GM21786 (cell line): ENCODE data around the gene SBK2.

Experiments
- ATAC-seq: cut with Tn5 transposase; IDR thresholded peaks from one replicate; pipeline ENCODE4 v1.9.1; 2021; ENCODE audit not compliant: unreplicated experiment

SBK2 gene

DNA sequence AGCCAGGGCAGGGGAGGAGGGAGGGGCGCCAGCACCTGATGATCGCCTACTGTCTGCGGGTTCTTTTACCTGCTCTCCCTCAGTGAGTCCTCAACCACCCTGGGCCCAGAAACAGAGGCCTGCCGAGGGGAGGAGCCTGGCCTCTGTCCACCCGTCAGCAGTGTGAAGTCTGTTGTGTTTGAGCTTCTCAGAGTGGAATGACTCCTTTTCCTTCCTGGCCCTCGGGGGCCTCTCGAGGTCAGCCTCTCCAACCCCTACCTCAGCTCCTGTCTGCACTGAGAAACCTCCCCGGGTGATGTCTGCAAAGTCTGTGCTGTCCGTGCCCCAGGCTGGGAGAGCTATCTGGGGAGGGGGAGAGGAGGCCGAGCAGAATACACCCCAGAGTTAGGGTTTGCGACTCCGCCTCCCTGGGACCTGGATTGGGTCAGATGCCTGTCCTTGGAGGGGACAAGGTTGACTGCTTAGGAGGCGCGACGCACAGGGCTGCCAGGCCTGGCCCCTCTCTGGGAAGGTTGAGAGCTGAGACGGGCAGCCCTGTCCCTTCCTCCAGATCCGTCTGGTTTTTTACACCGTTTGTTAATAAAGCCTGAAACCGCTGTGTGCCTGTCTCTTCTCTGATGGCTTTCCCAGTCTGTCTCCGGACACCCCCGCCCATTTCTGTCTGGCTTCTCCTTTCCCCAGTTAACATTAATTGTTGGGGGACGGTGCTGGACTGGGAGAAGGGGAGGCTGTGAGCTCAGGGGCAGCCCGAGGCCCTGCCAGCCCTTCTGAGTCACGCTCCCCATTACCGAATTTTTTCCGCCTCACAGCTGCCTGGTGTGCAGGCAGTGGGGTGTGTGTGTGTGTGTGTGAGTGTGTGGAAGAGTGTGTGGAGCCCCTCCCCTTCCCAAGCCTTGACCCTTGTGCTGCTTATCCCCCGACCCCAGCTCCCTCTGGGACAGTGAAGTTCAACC, 49.7 kb downstream of the SBK2 start:
- ATAC-seq = no peak

DNA sequence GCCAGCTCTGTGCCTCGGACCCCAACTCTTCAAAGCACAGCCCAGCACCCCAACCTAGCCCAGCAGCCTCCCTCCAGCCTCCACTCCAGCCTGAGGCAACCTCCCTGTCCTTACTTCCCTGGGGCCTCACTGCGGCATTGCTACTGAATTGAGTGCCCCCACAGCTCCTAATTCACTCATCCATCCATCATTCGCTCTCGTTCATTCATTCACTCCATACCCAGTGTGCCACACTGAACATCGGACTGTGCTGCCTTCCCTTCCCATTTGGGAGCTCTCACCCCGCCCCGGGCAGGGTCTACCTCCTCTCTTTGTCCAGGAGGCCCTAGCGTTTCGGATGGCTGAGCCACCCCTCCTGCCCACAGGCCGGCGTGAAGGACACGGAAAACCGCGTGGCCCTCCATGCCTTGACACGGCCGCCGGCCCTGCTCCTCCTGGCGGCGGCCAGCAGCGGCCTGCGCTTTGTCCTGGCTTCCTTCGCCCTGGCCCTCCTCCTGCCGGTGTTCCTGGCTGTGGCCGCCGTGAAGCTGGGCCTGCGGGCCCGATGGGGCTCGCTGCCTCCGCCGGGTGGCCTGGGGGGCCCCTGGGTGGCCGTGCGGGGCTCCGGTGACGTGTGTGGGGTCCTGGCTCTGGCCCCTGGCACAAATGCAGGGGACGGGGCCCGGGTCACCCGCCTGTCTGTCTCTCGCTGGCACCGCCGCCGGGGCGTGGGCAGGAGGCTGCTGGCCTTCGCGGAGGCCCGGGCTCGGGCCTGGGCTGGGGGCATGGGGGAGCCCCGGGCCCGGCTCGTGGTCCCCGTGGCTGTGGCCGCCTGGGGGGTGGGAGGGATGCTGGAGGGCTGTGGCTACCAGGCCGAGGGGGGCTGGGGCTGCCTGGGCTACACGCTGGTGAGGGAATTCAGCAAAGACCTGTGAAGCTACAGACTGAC, 50.6 kb downstream of the SBK2 start:
- no peak for ATAC-seq

DNA sequence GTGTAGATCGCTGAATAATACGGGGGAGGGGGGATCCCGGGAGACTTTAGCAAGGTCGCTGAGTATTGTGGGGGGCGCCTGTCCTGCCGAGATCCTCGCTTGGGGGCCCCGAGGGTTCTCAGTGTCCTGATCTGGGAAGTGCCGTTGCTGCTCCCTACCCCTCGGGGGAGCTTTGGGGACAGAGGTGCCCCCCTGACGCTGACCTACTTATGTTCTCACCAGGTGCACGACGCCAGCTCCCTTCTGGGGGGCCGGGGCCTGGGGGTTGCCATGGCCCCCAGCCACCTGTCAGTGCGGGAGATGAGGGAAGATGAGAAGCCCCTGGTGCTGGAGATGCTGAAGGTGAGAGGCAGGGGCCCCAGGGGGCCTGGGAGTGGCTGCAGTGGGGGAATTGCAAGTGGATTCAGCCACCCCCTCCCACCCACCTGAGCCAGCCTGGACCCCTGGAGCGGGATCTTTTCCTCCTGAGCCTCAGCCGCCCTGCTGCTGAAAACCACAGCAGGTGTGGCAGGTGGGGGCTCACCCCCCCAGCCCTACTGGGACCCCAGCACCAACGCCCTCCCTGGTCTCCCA, 51.4 kb downstream of the SBK2 start:
- ATAC-seq = no peak

DNA sequence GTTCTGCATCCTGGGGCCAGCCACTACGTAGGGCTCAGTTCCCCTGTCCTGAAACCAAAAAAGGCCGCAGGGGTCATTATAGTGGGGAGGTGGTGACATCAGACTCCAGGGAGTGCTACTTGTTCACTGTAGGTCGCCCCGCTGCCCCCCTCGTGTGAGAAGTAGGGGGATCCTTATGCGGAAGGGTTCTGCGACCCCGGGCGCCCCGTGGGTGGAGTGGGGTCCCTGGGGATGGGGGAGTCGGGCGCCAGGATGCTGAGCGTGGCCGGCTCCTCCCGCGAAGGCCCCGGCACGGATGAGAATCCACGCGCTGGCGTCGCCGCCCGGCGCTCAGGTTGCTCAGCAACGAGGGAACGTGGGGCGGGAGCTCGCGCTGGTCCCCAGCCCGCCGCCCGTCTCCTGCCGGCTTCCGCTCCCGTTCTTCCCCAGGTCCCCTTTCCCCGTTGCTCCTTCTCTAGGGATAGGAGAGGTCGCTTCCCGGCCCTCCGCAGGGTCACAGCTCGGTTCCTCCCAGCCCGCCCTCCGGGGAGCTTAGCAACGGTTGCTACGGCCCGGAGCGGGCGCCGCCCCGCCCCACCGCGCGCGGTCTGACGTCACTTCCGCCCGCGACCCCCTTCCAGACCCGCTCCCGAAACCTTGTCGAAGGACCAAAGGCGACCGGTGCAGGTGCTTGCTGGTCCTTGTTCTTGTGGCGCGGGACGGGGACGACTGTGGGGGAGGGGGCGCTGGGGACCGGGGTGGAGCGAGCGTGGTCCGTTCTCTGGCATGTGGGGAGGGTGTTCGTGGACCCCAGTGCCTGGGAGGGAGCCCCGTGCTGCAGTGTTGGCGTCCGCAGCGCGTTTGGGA, 52.1 kb downstream of the SBK2 start, which contains the start of gene NAT14:
Gene NAT14 (plus strand): TSS at position 596 of the 846 bp plus-strand sequence. CDS start 521 bp downstream, outside the sequence.
- no peak for ATAC-seq

DNA sequence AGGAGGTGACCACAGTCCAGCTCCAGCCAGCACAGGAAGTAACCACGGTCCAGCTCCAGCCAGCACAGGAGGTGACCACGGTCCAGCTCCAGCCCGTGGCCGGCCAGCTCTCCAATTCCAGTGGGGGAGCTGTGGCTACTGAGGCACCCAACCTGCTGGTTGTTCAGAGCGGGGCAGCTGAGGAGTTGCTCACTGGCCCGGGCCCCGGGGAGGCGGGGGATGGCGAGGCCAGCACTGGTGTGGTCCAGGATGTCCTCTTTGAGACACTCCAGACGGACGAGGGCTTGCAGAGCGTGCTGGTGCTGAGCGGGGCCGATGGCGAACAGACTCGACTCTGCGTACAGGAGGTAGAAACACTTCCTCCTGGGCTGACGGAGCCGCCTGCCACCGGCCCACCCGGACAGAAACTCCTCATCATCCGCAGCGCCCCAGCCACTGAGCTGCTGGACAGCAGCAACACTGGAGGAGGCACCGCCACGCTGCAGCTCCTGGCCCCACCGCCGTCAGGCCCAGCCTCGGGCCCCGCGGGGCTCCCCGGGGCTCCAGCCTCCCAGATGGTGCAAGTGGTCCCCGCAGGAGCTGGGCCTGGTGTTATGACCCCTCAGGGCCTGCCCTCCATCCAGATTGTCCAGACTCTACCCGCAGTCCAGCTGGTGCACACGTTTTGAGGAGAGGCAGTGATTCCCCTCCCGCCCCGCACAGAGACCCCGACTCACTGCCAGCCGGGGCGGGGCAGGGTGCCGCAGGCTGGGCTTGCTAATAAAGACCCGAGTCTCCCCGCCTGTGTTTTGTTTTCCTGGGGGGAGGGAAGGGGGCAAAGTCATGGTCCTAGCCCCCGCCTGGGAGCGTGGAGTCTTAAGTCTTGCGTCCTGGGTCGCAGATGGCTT, 53.0 kb downstream of the SBK2 start:
- ATAC-seq = no peak

DNA sequence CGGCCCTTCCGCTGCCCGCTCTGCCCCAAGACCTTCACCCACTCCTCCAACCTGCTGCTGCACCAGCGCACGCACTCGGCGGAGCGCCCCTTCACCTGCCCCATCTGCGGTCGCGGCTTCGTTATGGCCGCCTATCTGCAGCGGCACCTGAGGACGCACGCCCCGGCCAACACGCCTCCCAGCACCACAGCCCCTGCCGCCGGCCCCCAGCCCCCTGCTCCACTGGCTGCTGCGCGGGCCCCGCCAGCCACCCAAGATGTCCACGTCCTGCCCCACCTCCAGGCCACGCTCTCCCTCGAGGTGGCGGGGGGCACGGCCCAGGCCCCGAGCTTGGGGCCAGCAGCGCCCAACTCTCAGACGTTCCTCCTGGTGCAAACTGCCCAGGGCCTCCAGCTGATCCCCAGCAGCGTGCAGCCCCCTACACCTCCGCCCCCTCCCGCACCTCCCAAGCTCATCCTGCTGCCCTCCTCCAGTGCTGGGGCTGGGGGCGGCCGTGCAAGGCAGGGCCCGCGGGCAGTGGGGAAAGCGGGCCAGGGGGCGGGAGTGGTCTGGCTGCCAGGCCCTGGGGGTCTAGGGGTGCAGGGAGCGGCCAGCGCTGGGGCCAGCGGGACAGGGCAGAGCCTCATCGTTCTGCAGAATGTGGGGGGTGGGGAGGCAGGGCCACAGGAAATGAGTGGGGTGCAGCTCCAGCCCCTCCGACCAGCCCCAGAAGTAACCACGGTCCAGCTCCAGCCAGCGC, 53.8 kb downstream of the SBK2 start:
- no peak for ATAC-seq

DNA sequence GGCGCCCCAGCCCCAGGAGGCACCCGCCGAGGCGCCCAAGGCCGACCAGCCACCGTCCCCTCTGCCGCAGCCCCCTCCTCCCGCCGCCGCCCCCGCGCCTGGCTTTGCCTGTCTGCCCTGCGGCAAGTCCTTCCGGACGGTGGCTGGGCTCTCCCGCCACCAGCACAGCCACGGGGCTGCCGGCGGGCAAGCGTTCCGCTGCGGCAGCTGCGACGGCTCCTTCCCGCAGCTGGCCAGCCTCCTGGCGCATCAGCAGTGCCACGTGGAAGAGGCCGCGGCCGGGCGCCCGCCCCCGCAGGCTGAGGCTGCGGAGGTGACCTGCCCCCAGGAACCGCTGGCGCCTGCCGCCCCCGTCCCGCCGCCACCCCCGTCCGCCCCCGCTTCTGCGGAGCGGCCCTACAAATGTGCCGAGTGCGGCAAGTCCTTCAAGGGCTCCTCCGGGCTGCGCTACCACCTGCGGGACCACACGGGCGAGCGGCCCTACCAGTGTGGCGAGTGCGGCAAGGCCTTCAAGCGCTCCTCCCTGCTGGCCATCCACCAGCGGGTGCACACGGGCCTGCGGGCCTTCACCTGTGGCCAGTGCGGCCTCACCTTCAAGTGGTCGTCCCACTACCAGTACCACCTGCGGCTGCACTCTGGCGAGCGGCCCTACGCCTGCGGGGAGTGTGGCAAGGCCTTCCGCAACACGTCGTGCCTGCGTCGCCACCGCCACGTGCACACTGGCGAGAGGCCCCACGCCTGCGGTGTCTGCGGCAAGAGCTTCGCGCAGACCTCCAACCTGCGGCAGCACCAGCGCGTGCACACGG, 54.6 kb downstream of the SBK2 start:
- no peak for ATAC-seq

DNA sequence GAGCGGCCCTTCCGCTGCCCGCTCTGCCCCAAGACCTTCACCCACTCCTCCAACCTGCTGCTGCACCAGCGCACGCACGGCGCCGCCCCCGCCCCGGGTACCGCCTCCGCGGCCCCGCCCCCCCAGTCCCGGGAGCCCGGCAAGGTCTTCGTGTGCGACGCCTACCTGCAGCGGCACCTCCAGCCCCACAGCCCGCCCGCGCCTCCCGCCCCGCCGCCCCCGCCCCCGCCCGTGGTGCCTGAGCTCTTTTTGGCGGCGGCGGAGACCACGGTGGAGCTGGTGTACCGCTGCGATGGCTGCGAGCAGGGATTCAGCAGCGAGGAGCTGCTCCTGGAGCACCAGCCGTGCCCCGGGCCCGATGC, 55.2 kb downstream of the SBK2 start:
- no peak for ATAC-seq

DNA sequence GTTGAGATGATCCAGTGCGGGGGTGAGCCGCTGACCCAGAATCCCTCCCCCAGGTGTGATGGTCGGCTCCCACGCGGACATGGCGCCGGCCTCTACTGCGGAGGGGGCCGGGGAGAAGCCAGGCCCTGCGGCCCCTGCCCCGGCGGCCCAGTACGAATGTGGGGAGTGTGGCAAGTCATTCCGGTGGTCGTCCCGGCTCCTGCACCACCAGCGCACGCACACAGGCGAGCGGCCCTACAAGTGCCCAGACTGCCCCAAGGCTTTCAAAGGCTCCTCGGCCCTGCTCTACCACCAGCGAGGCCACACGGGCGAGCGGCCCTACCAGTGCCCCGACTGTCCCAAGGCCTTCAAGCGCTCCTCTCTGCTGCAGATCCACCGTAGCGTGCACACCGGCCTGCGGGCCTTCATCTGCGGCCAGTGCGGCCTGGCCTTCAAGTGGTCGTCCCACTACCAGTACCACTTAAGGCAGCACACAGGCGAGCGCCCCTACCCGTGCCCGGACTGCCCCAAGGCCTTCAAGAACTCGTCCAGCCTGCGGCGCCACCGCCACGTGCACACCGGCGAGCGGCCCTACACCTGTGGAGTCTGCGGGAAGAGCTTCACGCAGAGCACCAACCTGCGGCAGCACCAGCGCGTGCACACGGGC, 55.7 kb downstream of the SBK2 start:
- no peak for ATAC-seq

DNA sequence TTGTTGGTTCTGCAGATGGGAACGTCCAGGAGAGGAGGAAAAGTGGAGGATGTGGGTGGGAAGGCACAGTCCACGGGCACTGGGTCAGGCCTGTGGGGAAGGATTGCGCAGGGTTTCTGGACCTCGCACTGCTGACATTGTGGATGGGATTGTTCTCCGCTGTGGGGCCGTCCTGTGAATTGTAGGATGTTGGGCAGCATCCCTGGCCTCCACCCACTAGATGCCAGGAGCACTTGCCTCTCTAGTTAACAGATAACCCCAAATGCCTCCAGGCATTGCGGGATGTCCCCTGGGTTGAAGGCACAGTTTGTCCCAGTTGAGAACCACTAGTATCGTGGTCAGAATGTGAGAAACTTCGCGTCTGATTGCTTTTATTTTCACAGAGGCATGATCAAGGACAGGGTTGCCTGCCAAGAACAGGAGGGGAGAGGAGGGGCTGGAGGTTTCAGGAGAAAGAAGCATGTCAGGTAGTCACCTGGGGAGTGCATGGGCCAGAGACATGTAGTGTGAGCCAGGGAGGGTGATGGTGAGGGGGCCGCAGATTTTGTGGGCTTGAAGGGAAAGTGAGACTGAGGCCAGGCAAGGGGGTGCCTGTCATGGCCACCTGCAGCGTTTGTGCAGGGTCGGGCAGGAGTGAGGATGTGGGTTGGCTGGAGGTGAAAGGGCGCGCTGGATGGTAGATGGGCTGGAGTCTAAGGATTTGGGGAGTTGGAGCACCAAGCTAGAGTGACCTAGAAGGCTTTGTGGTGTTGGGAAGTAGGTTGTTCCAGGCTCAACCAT, 57.3 kb downstream of the SBK2 start:
- ATAC-seq = no peak

DNA sequence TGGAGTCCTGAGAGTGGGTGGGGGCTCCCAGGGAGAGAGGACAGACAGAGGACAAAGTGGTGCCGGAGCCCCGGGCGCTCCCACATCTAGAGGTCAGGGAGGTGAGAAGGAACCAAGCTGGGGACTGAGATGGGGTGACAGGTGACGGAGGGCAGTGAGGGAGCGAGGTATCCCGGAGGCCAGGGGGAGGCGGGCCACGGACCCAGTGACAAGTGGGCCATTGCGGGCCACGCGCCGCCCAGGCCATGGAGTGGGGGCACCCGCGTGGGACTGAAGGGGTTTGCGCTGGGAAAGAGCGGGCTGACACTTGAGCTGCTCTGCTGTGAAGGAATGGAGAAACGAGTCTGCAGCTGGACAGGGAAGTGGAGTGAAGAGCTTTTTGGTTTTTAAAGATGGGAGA, 57.9 kb downstream of the SBK2 start:
- ATAC-seq = no peak
